HG03378 (cell line): ENCODE measurements around the gene DDX20.

Experiments used
- ATAC-seq: cut with Tn5 transposase; IDR thresholded peaks from one replicate; pipeline ENCODE4 v1.9.1; 2021; ENCODE audit warnings: mild to moderate bottlenecking, moderate library complexity; ENCODE audit not compliant: unreplicated experiment

Gene DDX20

GRCh38 chr1:111746614-111746999, 9.1 kb upstream of the DDX20 start:
- ATAC-seq, result no peak

DNA sequence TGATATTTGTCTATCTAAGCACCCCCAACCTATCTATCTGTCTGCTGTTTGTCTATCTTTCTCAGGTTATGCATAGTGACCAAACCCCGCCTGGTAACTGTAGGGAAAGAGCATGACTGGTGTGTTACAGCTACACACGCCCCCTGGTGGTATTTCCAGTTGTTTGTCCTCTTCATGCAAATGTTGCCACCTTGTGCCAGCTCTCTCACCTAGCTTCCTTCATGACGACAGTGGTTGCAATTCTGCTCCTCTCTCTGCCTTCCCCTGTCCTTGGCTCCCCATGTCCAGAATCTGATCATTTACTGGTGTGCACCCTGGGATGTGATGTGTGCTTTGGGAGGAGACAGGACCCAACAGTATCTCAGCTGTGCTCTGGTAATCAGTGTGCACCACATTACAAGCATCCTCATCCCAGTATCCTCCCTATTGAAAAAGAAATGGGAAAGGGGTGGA, 8.4 kb upstream of the DDX20 start:
- ATAC-seq, result no peak

DNA sequence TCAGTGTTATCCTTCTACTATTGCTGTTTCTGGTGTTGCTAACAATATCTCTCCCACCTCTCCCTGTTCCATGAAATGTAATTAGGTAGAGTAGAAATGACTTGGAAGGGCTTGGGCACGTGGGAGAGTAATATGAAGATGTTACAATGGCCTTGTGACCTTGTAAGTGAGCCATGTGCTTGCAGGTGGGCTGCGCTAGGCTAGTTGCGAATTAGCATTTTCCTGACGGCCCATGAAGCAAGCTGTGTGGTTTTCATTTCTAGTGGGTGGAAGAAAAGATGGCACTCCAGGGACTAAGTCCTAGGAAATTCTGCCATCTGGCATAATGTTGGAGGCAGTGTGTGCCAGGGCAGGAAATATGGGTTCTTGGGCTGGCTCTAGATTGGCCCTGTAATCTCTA, 7.8 kb upstream of the DDX20 start:
- no peak for ATAC-seq

DNA sequence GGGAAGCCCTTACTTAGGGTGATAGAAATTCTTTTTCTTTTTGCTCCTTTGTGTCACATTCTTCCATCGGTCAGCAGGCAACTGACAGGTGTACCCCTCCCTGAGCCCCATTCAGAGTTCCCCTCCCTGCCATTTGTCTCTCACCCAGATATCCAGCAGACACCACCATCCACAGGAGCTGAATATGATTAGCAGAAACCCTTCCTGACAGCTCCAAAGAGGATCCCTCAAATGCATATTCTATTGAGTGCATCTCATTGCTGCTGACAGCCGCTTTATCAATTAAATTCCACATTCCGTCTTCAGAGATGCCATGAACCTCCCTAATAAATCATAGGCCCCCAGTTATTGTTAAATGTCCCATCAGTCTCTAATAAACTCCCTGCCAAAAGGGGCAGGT, 6.1 kb upstream of the DDX20 start:
- no peak for ATAC-seq

- ATAC-seq, result no peak
Measured at GRCh38 chr1:111750856-111751255, 4.8 kb upstream of the DDX20 start.

DNA sequence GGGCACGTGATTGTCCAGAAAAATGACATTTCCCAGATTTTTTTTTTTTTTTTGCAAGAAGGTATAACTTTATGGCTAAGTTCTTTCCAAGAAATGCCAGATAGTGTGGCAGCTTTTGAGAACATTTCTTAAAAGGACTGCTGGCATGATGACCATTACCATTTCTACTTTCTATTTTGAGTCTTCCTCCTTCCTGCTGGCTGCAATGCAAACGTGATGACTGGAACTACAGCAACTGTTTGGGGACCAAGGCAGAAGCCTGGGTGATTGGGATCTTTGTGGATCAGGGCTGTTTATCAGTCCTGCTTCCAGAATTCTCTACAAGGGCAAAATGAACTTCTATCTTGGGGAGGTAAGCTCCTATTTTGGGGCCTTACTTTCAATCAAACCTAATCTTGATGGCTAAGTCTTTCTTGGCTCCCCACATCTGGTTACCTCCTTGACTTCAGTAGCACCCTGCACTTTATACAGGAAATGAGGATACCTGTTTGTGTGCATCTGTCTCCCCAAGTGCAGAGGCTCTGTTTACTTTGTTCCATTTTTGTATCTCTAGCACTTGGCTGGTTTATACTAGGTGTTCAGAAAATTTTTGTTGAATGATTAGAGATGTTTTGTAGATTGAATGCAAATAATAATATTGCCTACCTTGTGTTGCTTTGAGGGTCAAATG, 3.7 kb upstream of the DDX20 start:
- no peak for ATAC-seq

DNA sequence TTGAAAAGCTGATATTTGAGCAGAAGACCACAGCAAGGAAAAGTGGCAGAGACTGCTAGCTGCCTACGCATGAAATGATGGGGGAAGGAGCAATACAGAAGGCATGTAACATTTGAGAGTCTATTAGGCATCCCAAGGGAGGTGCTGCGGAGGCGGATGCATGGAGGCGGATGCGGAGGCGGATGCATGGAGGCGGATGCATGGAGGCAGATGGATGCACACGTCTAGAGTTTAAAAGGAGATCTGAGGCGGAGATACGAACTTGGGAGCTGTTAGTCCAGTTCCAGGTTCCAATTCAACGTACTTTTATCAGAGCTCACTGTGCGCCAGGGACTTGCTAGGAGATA, 744 bp upstream of the DDX20 start:
- ATAC-seq, result no peak

DNA sequence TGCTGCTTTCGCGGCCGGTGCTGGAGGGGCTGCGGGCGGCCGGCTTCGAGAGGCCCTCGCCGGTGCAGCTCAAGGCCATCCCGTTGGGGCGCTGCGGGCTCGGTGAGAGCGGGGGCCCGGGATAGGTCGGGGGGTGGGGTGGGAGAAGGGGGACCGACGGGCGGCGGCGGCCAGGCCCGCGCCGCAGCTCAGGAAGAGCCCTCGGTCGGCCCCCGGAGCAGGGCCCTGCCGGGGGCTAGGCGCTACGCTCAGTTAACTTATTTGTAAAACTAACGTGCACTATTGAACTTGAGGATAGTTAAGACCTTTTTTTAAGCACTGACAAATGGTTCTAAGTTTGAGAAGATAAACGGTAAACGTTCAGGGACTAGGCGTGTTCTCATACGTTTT, 418 bp downstream of the DDX20 start:
- ATAC-seq, result peak; percentile 21

- ATAC-seq, result no peak
Measured at GRCh38 chr1:111758373-111758772, 2.7 kb downstream of the DDX20 start.

DNA sequence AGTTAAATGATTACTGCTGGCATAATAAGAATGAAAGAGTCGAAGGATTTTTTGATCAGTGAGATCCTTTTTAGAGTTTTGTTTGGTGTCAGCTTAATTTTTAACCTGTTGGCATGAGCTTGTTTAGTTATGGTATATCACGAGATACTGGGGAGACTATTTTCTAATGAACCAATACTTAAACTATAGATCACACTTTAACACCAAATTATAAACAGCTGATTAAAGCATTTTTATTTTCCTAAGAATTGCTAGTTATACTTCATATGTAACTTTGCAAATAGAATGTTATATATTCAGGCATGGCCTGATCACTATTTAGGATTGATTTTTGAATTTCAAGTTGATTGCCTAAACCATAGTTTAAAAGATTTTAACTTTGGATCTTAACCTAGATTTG, 6.0 kb downstream of the DDX20 start:
- ATAC-seq, result no peak

DNA sequence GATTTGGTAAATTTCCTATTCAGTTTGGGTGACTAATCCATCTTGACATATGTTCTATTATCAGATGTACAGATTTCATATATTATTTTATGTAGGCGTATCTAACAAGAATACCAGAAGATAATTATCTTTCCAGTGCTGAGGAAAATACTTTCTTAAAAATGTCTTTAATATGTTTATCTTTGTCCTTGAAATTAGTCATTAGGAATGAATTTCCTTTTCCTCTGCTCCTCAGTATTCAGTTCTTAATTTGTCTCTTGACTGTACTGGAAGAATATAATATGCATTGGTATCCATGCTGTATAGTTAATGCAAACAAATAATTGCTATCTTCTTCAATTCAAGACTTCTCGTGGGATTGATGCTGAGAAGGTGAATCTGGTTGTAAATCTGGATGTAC, 6.6 kb downstream of the DDX20 start:
- no peak for ATAC-seq

DNA sequence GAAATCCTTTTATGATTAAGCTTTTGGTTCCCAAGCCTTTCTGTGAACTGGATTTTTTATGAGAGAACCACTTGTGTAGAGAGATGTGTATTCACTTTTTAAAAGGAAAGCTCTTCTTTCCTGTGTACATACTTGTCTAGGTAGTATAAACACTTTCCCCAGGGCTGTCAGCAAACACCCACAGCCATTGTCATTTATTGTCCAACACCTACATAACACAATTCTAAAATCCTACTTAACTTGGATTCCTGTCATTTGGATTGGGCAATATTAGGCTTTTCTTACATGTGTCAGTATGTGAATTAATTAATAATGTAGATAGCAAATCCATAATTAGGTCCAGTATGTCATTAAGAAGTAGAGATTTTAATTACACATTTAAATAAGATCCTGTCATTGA, 12.3 kb downstream of the DDX20 start:
- no peak for ATAC-seq

- ATAC-seq, result no peak
Measured at GRCh38 chr1:111768625-111769024, 12.9 kb downstream of the DDX20 start.

DNA sequence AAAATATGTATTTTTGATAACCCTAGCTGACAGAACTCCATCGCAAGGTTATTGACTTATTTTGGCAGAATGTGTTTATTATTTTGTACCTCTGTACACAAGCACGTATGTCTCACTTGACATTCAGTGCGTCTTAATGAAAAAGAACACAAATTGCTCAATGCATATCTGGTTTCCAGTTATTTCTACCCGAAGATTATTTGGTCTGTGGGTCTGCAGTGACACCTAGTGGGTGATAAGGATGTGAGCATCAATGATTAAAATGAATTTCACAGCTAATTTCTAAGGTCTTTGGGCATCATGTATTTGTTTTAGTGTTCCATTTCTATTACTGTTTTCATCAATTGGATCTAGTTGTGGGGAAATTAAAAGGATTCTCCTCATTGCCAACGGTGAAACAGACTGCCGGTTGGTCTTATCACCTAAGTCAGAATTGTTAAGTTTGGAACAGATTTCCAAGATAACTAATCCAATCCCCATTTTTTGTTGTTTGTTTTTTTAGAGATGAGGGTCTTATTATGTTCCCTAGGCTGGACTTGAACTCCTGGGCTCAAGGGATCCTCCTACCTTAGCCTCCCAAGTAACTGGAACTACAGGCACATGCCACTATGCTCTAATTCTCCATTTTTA, 13.9 kb downstream of the DDX20 start:
- ATAC-seq, result no peak

DNA sequence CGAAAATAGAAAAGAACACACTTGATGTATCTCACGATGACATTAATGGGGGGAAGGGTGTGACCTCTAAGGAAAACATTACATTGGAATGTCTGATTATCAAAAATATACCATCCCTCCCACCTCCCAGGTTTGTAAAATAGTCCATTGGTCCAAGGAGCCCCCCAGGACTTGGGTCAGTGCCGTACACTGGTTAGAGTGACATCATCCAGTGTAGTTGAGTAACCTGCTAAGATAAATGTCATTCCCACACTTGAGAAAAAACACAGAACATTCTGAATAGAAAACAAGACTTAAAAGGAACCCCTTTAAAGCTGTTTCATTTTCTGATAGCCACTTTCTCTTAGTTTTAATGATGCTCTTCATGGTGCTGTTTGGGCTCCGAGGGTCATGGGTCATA, 15.2 kb downstream of the DDX20 start:
- no peak for ATAC-seq

- no peak for ATAC-seq
Measured at GRCh38 chr1:111775966-111776365, 20.3 kb downstream of the DDX20 start.

- ATAC-seq, result no peak
Measured at GRCh38 chr1:111776391-111776790, 20.7 kb downstream of the DDX20 start.

GRCh38 chr1:111776861-111777260, 21.2 kb downstream of the DDX20 start:
- ATAC-seq, result no peak

GRCh38 chr1:111777301-111777700, 21.6 kb downstream of the DDX20 start:
- no peak for ATAC-seq

DNA sequence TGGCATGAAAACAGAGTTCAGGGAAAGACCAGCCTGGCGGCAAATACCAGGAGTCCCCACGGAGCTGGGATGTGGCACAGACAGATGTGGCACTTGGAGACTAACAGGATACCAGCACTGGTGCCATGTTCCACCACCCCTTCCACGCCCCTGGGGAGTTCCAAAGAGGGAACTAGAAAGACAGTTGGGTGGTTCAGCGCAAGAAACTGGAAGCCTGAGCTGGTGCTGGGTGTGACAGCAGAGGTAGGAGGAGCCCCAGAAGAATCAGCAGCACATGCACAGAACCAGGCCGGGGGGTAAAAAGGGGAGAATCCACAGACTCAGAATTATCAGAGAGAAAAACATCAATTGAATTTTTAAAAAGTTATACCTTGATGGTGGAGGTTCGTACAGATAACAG, 22.4 kb downstream of the DDX20 start:
- no peak for ATAC-seq

DNA sequence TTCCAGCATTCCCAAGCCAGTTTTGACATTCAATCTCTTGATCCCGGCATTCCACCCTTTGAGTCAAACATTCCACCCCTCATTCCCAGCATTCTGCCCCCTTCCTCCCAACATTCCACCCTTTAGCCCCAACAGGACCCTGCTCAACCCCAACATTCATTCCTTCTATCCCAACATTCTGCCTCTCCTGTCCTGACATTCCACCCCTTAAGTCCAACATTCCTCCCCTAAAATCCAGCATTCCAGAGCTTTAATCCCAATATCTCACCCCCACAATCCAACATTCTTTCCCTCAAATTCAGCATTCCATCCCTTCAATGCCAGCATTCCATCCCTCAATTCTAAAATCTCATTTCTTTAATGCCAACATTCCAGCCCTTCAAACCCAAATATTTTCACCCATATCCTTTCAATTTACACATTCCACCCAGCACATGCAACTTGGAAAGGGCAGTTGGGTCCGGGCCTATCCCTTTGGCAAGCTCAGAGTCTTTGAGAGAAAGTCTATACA, 22.9 kb downstream of the DDX20 start:
- ATAC-seq, result no peak

DNA sequence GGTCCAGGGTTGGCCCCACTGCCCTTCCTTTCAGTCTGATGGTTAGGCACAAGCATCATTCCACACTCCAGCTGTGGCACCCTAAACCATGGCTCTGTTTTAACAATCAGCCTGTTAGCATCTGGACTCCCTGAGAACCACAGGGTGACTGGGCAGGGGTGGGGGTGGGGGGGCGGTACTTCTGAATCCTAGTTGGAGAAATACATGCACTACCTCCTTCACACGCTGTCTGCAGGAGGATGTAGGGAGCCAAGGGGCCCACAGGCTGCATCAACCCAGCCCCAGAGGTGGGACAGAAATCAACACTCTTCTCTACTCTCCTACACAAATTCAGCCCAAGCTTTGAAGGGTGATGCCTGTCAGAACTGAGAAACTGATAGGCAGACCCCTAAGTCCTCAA, 23.8 kb downstream of the DDX20 start:
- no peak for ATAC-seq
